ENCODE data around the gene DNASE1L3.

DNASE1L3 gene

DNA sequence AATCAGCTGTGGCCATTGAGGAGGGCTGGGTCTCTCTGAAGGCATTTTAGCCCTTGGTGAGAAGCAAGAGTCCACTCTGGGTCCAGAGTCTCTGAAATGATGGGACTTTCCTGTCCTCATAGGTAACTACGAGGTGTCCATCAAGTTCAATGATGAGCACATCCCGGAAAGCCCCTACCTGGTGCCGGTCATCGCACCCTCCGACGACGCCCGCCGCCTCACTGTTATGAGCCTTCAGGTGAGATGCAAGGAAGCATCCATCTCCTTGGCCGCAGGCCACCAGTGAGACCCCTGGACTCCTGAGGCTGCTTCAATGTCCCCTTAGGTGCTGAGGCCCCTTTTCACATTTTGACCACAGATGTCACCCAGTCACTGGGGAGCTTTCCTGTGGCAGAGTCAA is 54.9 kb downstream of the DNASE1L3 start:
- no peak for DNase-seq

DNA sequence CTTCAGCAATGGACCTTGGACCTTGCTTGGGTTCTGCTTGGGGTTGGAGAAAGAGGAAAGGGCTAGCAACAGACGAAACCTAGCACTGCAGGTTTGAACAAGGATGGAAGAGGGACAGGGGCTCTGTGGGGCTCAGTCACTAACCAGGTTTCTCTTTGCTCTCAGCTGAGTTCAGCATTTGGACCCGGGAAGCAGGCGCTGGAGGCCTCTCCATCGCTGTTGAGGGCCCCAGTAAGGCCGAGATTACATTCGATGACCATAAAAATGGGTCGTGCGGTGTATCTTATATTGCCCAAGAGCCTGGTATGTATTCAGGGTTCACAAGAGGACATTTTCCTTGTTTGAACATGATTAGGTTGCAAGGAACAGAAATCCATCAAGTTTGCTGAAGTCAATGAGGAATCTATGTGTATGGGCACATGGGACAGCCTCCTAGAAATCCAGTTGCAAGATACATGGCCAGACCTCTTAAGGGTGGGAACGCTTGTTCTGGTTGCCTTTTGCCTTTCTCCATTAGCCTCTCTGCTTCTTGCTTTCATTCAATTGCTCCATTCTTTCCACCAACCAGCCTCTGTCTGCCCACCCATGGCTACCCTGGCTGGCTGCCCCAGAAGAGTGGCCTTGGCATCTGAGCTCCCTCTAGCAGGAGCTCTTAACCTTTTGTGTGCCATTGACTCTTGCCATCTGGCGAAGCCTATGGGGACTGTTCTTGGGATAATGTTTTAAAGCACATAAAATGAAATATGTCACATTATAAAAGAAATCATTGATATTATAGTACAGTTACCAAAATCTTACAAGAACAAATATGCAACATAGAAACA is 55.9 kb downstream of the DNASE1L3 start:
- no peak for DNase-seq

DNA sequence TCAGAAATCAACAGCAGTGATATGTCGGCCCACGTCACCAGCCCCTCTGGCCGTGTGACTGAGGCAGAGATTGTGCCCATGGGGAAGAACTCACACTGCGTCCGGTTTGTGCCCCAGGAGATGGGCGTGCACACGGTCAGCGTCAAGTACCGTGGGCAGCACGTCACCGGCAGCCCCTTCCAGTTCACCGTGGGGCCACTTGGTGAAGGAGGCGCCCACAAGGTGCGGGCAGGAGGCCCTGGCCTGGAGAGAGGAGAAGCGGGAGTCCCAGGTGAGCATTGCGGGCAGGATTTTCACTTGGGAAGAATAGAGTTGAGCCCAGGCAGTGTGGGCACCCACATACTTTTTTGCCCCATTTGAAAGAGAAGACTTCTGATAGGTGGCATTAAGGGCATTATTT is 57.4 kb downstream of the DNASE1L3 start:
- no peak for DNase-seq

DNA sequence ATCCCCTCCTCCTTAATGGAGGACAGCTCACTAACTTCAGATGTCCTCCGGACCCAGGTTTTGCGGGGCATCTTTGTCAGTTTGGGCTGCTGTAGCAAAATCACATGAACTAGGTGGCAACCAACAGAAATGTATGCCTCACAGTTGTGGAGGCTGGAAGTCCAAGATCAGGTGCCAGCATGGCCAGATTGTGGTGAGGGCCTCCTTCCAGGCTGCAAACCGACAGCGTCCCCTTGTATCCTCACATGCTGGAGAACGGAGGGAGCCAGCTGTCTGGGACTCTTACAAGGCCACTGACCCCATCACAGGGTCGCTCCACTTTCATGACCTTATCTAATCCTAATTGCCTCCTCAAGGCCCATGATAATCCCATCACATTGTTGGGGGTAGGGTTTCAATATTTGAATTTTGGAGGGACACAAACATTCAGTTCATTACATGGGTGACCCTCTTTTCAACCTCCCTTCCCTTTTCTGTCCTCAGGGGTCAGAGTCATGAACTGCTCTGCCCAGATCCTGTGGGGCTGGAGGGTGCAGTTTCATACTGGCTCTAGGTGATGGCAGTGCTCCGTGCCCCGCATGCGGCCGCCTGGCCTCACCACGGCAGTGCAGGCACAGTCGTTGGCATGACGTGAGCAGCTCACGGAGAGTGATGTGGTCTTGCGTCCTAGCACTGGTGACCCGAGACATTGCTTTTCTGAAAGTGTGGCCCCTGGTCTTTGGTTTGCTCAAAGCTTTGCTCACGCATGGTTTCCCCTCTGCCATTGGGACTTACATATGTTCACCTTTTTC is 58.4 kb downstream of the DNASE1L3 start:
- no peak for DNase-seq

DNA sequence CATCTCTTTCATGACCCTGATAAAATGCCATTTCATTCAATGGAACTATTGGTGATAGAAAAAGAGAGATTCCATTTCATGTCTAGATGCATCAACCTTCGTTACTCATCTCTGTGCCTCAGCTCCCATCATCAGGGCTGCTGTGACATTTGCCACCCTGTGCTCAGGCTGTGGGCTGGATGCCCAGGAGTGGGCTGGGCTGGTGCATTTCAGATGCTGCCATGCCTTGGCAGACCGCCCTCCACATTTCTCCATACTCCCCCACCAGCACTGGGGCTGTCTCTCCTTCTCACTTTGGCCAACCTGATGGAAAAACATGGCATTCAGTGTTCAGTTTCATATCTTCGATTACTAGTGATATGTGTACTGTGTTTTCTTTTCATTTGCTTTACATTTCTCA is 59.1 kb downstream of the DNASE1L3 start:
- DNase-seq = no peak

DNA sequence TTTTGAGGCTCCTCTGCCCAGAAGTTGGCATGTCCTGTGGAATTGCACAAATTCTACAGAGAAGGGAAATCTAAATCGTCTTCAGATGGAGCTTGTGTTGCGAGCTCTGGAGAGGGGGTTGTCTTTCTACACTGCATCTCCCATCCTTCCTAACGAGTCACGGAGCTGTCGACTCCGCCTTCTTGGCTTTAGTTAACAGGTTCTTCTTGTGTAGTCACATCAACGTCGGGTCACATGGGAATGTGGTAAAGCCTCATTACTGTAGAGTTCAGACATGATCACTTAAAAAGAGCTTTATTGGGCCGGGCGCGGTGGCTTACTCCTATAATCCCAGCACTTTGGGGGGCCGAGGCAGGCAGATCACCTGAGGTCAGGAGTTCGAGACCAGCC is 60.0 kb downstream of the DNASE1L3 start:
- no peak for DNase-seq

DNA sequence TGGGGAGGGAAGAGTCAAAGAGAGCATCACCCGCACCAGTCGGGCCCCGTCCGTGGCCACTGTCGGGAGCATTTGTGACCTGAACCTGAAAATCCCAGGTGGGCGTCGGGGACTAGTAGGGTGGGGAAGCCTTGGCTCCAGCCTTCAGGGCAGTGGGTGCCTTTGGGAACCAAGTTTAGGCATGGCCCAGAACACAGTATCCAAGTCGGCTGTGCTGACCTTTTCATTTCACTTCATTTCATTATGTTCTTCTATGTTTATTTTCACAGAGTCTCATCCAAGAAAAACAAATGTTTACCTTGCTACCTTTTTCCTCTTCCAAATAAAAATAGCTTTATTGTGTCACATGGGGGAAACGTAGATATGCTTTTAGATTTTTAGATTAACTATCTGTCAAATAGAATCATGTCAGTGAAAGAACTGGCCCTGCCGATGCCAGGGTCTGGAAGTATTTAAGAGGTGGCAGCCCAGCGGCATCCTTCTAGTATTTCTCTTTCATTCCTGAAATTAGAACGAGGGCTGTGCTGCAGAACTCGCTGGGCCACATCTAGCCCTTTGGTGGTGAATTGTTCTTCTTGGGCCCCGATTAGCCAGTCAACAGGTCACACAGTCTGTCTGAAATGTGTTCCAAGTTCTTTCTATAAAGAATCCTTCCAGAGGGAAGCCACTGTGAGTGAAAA is 60.5 kb downstream of the DNASE1L3 start:
- no peak for DNase-seq

DNA sequence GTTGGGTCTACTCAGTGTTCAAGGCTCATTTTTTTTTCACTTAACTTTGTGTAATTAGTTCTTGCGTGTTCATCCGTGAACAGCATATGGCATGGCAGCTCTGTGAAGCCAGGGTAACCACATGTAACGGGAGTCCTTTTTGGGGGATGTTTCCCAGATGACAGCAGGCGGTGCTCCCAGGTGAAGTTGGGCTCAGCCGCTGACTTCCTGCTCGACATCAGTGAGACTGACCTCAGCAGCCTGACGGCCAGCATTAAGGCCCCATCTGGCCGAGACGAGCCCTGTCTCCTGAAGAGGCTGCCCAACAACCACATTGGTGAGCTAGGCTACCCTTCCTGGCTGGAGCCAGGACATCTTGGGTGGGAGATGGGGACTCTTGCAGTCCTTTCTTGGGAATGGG is 62.7 kb downstream of the DNASE1L3 start:
- no peak for DNase-seq

DNA sequence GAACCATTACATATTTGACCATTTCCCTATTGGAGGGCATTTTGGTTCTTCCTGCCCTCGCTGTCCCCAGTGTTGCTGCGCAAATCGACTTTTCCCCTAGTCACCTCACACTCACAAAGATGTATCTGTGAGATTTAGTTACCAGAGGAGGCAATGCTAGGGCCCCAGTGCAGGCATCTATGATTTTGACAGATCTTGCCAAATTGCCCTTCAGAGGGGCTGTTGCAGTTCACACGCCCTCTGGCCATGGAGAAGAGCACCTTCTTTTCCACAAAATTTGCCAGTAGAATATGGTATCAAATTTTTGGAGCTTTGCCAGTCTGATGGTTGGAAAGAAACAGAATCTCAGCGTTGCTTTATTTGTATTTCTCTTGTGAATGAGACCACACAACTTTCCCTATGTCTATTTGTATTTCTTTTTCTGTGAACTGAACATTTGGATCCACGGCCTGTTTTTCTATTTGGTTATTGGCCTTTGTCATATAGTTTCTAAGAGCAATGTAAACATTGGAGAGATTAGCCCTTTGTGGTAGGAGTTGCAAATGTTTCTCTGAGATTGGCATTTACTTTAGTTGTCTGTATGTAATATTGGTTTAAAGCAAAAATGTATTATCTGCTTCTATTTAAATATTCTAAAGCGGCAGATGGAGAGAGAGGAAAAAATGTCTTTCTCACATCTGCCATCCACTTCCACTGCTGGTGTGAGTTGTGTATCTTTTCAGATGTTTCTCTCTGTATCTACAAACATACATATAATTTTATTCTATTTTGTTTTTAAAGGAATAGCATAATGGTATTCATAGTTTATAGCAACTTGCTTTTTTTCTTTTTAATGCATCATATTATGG is 66.1 kb downstream of the DNASE1L3 start:
- no peak for DNase-seq

DNA sequence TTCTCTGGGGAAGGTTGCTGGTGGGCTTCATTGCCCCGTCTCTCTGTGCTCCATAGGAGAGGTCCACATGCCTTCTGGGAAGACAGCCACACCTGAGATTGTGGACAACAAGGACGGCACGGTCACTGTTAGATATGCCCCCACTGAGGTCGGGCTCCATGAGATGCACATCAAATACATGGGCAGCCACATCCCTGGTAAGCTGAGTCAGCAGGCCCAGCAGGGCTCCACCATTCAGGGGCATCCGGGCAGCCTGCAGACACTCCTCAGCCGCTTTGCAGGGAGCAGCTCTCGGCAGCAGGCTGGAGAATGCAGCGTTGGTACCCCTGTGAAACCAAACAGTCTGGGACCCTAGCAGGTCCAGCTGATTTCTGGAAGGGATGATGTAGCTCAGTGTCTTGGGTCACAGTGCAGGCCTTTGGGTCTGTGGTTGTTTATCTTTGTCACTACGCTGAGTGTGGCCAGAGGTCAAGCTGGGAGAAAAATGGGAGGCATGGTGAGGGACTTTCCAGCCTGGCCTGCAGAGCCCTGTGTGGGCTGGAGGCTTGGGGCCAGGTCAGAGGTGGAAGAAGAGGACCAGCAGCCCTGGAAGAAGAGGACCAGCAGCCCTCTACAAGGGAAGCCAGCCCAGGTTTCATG is 67.2 kb downstream of the DNASE1L3 start:
- DNase-seq = no peak

All from SIG-M5 (cell line).